Cardiac muscle cell (in vitro differentiated cells and primary cell): ENCODE results near the gene SMCO3. TPM values are rescaled to one million over a fixed set of nuclear protein-coding genes. Genes with fewer than 3 reads are reported as not detected.
"Not testable (repeated sequence)": the region's sequence is repeated elsewhere in the genome, so short reads cannot be mapped to it uniquely, and the experiment has no call there.

Source experiments
- DNase-seq, 2 donors: peaks; one replicate each; pipeline versions ENCODE4 v3.0.0 to v3.0.0-alpha.2; 2010 to 2017; ENCODE audit warnings: low read depth in 1 of 2, low spot score in 1 of 2
- H3K27ac ChIP-seq: fragments of 200-600 bp; sonication (generic); 2 replicates; pipeline ENCODE4 v1.5.1; 2016
- H3K27me3 ChIP-seq: fragments of 200-600 bp; sonication (generic); 2 replicates; pipeline ENCODE4 v1.6.0; 2016; ENCODE audit warnings: control low read depth
- H3K36me3 ChIP-seq: fragments of 200-600 bp; sonication (generic); 2 replicates; pipeline ENCODE4 v1.5.1; 2016; ENCODE audit warnings: control low read depth
- H3K4me1 ChIP-seq: fragments of 200-600 bp; sonication (generic); 2 replicates; pipeline ENCODE4 v1.8.1; 2017; ENCODE audit warnings: low read depth, mild to moderate bottlenecking, mixed run types
- H3K4me3 ChIP-seq: fragments of 200-600 bp; sonication (generic); 2 replicates; pipeline ENCODE4 v1.5.1; 2016; ENCODE audit warnings: mild to moderate bottlenecking
- H3K9me3 ChIP-seq: fragments of 200-600 bp; sonication (generic); 2 replicates; pipeline ENCODE4 v1.5.1; 2017; ENCODE audit warnings: low read depth, mild to moderate bottlenecking, control low read depth
- CTCF ChIP-seq: IDR thresholded peaks from 2 replicates; pipeline ENCODE4 v1.5.1; 2012; ENCODE audit warnings: low read depth, mild to moderate bottlenecking, low read length
- polyA plus RNA-seq: library from polyadenylated mRNA; unstranded; fragments of >200 nt; fragmentation: Nextera tagmentation; extraction: Ambion mirVana; gene quantifications from 2 replicates; pipeline ENCODE4 v1.2.1, GENCODE V29; 2016
- total RNA-seq: library from RNA; depleted of rRNA; stranded (reverse); fragments of >200 nt; gene quantifications from 2 replicates; pipeline ENCODE4 v1.2.3, GENCODE V29; 2016

The SMCO3 gene
- total and polyA plus RNA-seq, 2 experiments from 2014 or later: 0.22 TPM; not detected in 1

GRCh38 chr12:14767617-14768016 is 46.4 kb downstream of the SMCO3 start:
- H3K27ac ChIP-seq: no peak overlapping the region
- H3K27me3 ChIP-seq: no peaks in the 10 kb centered on the region
- H3K9me3 ChIP-seq: no peaks in the 10 kb centered on the region
- H3K36me3 ChIP-seq: no peaks in the 10 kb centered on the region
- no peak for DNase-seq
- peaks cover 5% of the 10 kb centered on the region for H3K4me1 ChIP-seq
- no peak overlapping the region for H3K4me3 ChIP-seq
- no peak for TF ChIP-seq CTCF

GRCh38 chr12:14766649-14767215 is 47.2 kb downstream of the SMCO3 start:
- no peaks in the 10 kb centered on the region for H3K9me3 ChIP-seq
- DNase-seq: no peak
- H3K36me3 ChIP-seq: no peaks in the 10 kb centered on the region
- H3K27ac ChIP-seq: no peak overlapping the region
- TF ChIP-seq CTCF: no peak
- no peak overlapping the region for H3K4me3 ChIP-seq
- H3K27me3 ChIP-seq: no peaks in the 10 kb centered on the region
- peaks cover 5% of the 10 kb centered on the region for H3K4me1 ChIP-seq

- DNase-seq, H3K36me3 ChIP-seq: not testable (repeated sequence)
These were observed 48.0 kb downstream of the SMCO3 start for GRCh38 chr12:14766020-14766419.

GRCh38 chr12:14765398-14765797 is 48.6 kb downstream of the SMCO3 start:
- H3K9me3 ChIP-seq: no peaks in the 10 kb centered on the region
- H3K4me1 ChIP-seq: peaks cover 5% of the 10 kb centered on the region
- no peak for DNase-seq
- TF ChIP-seq CTCF: no peak
- H3K4me3 ChIP-seq: no peak overlapping the region
- no peaks in the 10 kb centered on the region for H3K27me3 ChIP-seq
- H3K27ac ChIP-seq: no peak overlapping the region
- H3K36me3 ChIP-seq: no peaks in the 10 kb centered on the region

More at GRCh38 chr12:14766020-14766419, 48.0 kb downstream of the SMCO3 start:
- not testable (repeated sequence) for H3K9me3 ChIP-seq, H3K27ac ChIP-seq, H3K4me1 ChIP-seq, H3K27me3 ChIP-seq, H3K4me3 ChIP-seq

GRCh38 chr12:14759711-14760280 is 54.2 kb downstream of the SMCO3 start:
- not testable (repeated sequence) for H3K4me3 ChIP-seq, H3K4me1 ChIP-seq, H3K9me3 ChIP-seq, H3K36me3 ChIP-seq, DNase-seq, H3K27me3 ChIP-seq, H3K27ac ChIP-seq

GRCh38 chr12:14756334-14757143 is 57.4 kb downstream of the SMCO3 start:
- Histone ChIP-seq H3K27ac (no peak overlapping the region), H3K9me3 (no peaks in the 10 kb centered on the region), H3K4me3 (no peak overlapping the region), H3K27me3 (no peaks in the 10 kb centered on the region), H3K4me1 (peaks cover 3% of the 10 kb centered on the region), H3K36me3 (no peaks in the 10 kb centered on the region)
- peak; percentile 44 for TF ChIP-seq CTCF
- DNase-seq: peak in 1 of 2 donors; percentile 63

Other genes starting within 250 kb of the SMCO3 start
- gene PLBD1, start 246.3 kb downstream of the SMCO3 start, total RNA-seq: 3.7 and 10.0 TPM in 2 replicates
- gene PLBD1, start 246.3 kb downstream of the SMCO3 start, polyA plus RNA-seq: 9.0 and 12.9 TPM in 2 replicates
- gene GUCY2C, start 117.6 kb downstream of the SMCO3 start, total RNA-seq: not detected in 2 replicates
- gene GUCY2C, start 117.6 kb downstream of the SMCO3 start, polyA plus RNA-seq: 0.05 and 0.07 TPM in 2 replicates
- gene WBP11, start 10.7 kb downstream of the SMCO3 start, total RNA-seq: 24.5 and 28.2 TPM in 2 replicates
- gene WBP11, start 10.7 kb downstream of the SMCO3 start, polyA plus RNA-seq: 67.7 and 80.8 TPM in 2 replicates
- gene C12orf60, start 10.5 kb downstream of the SMCO3 start, total RNA-seq: 0.56 and 1.0 TPM in 2 replicates
- 1.7 and 3.2 TPM in 2 replicates for gene C12orf60, start 10.5 kb downstream of the SMCO3 start, polyA plus RNA-seq
- gene ART4, start 29.3 kb upstream of the SMCO3 start, total RNA-seq: not detected in 2 replicates
- gene ART4, start 29.3 kb upstream of the SMCO3 start, polyA plus RNA-seq: 0.24 TPM in 1 of 2 replicates, not detected in the other
- 1.4 TPM in 1 of 2 replicates, not detected in the other for gene MGP, start 71.7 kb upstream of the SMCO3 start, total RNA-seq
- 1.1 TPM in 1 of 2 replicates, not detected in the other for gene MGP, start 71.7 kb upstream of the SMCO3 start, polyA plus RNA-seq
- not detected in 2 replicates for gene ERP27, start 124.4 kb upstream of the SMCO3 start, total RNA-seq
- not detected in 2 replicates for gene ERP27, start 124.4 kb upstream of the SMCO3 start, polyA plus RNA-seq
- gene ARHGDIB, start 147.4 kb upstream of the SMCO3 start, total RNA-seq: 3.8 and 8.2 TPM in 2 replicates
- 6.5 and 6.7 TPM in 2 replicates for gene ARHGDIB, start 147.4 kb upstream of the SMCO3 start, polyA plus RNA-seq
- not detected in 2 replicates for gene PDE6H, start 158.9 kb upstream of the SMCO3 start, total RNA-seq
- gene PDE6H, start 158.9 kb upstream of the SMCO3 start, polyA plus RNA-seq: not detected in 2 replicates